ENCODE measurements around the gene CCSER1. TPM values are rescaled to one million over a fixed set of nuclear protein-coding genes. Genes with fewer than 3 reads are reported as not detected.

The CCSER1 gene
- 0.22 TPM for polyA plus RNA-seq (2013, experiment 1 of 2)
- polyA plus RNA-seq (2013, experiment 2 of 2): 0.15 TPM

GRCh38 chr4:90127223-90127705, at the start of gene CCSER1:
CCSER1 (plus strand) TSS chr4:90127394.
- H3K27ac ChIP-seq (ENCODE audit: low read depth, low read length, severe bottlenecking): no peak within 1 kb of the TSS
- no peaks in the 10 kb centered on the region for H3K4me1 ChIP-seq (ENCODE audit: control insufficient read depth, insufficient read depth, low read length, poor library complexity, severe bottlenecking)
- no peaks in the 10 kb centered on the region for H3K36me3 ChIP-seq (ENCODE audit: control insufficient read depth, insufficient read depth, low read length)
- WGBS, 2 experiments (ENCODE audit: insufficient coverage in 2 of 2): 0 to 2% methylated on average over 10 to 32 of the region's 35 CpGs
- H3K4me3 ChIP-seq (ENCODE audit: extremely low read depth, insufficient read depth, low read length, poor library complexity, severe bottlenecking): peak within 1 kb of the TSS; percentile 47
- no peaks in the 10 kb centered on the region for H3K9me3 ChIP-seq (ENCODE audit: control insufficient read depth, low read length)

- Histone ChIP-seq H3K36me3 (ENCODE audit: control insufficient read depth, insufficient read depth, low read length) (no peaks in the 10 kb centered on the region), H3K4me1 (ENCODE audit: control insufficient read depth, insufficient read depth, low read length, poor library complexity, severe bottlenecking) (no peaks in the 10 kb centered on the region), H3K4me3 (ENCODE audit: extremely low read depth, insufficient read depth, low read length, poor library complexity, severe bottlenecking) (no peak overlapping the region), H3K27ac (ENCODE audit: low read depth, low read length, severe bottlenecking) (no peak overlapping the region), H3K9me3 (ENCODE audit: control insufficient read depth, low read length) (no peaks in the 10 kb centered on the region)
Observed at GRCh38 chr4:90078440-90078839, 48.8 kb upstream of the CCSER1 start.

GRCh38 chr4:90080116-90080515, 47.1 kb upstream of the CCSER1 start:
- H3K4me3 ChIP-seq (ENCODE audit: extremely low read depth, insufficient read depth, low read length, poor library complexity, severe bottlenecking): no peak overlapping the region
- no peaks in the 10 kb centered on the region for H3K36me3 ChIP-seq (ENCODE audit: control insufficient read depth, insufficient read depth, low read length)
- WGBS, 2 experiments (ENCODE audit: insufficient coverage in 2 of 2): no CpG with 5 or more reads among the region's 2 CpGs
- no peak overlapping the region for H3K27ac ChIP-seq (ENCODE audit: low read depth, low read length, severe bottlenecking)
- H3K9me3 ChIP-seq (ENCODE audit: control insufficient read depth, low read length): no peaks in the 10 kb centered on the region
- no peaks in the 10 kb centered on the region for H3K4me1 ChIP-seq (ENCODE audit: control insufficient read depth, insufficient read depth, low read length, poor library complexity, severe bottlenecking)

- 88 to 90% methylated on average over 7 to 8 of the region's 8 CpGs for WGBS, 2 experiments (ENCODE audit: insufficient coverage in 2 of 2)
- Histone ChIP-seq H3K4me1 (ENCODE audit: control insufficient read depth, insufficient read depth, low read length, poor library complexity, severe bottlenecking) (no peaks in the 10 kb centered on the region), H3K27ac (ENCODE audit: low read depth, low read length, severe bottlenecking) (no peak overlapping the region), H3K36me3 (ENCODE audit: control insufficient read depth, insufficient read depth, low read length) (no peaks in the 10 kb centered on the region), H3K4me3 (ENCODE audit: extremely low read depth, insufficient read depth, low read length, poor library complexity, severe bottlenecking) (no peak overlapping the region), H3K9me3 (ENCODE audit: control insufficient read depth, low read length) (no peaks in the 10 kb centered on the region)
Observed at GRCh38 chr4:90081432-90082144, 45.6 kb upstream of the CCSER1 start.

GRCh38 chr4:90082449-90082848, 44.7 kb upstream of the CCSER1 start:
- Histone ChIP-seq H3K36me3 (ENCODE audit: control insufficient read depth, insufficient read depth, low read length) (no peaks in the 10 kb centered on the region), H3K27ac (ENCODE audit: low read depth, low read length, severe bottlenecking) (no peak overlapping the region)

GRCh38 chr4:90084277-90084966, 42.8 kb upstream of the CCSER1 start:
- Histone ChIP-seq H3K36me3 (ENCODE audit: control insufficient read depth, insufficient read depth, low read length) (no peaks in the 10 kb centered on the region), H3K4me3 (ENCODE audit: extremely low read depth, insufficient read depth, low read length, poor library complexity, severe bottlenecking) (no peak overlapping the region), H3K27ac (ENCODE audit: low read depth, low read length, severe bottlenecking) (no peak overlapping the region), H3K9me3 (ENCODE audit: control insufficient read depth, low read length) (no peaks in the 10 kb centered on the region), H3K4me1 (ENCODE audit: control insufficient read depth, insufficient read depth, low read length, poor library complexity, severe bottlenecking) (no peaks in the 10 kb centered on the region)
- 81 to 100% methylated on average over 2 to 3 of the region's 3 CpGs for WGBS, 2 experiments (ENCODE audit: insufficient coverage in 2 of 2)

More at GRCh38 chr4:90082449-90082848, 44.7 kb upstream of the CCSER1 start:
- Histone ChIP-seq H3K4me1 (ENCODE audit: control insufficient read depth, insufficient read depth, low read length, poor library complexity, severe bottlenecking) (no peaks in the 10 kb centered on the region), H3K4me3 (ENCODE audit: extremely low read depth, insufficient read depth, low read length, poor library complexity, severe bottlenecking) (no peak overlapping the region), H3K9me3 (ENCODE audit: control insufficient read depth, low read length) (no peaks in the 10 kb centered on the region)

- WGBS, 2 experiments (ENCODE audit: insufficient coverage in 2 of 2): 84 to 85% methylated on average over 3 to 5 of the region's 5 CpGs
- H3K27ac ChIP-seq (ENCODE audit: low read depth, low read length, severe bottlenecking): no peak overlapping the region
- H3K4me3 ChIP-seq (ENCODE audit: extremely low read depth, insufficient read depth, low read length, poor library complexity, severe bottlenecking): no peak overlapping the region
- no peaks in the 10 kb centered on the region for H3K36me3 ChIP-seq (ENCODE audit: control insufficient read depth, insufficient read depth, low read length)
- no peaks in the 10 kb centered on the region for H3K9me3 ChIP-seq (ENCODE audit: control insufficient read depth, low read length)
- H3K4me1 ChIP-seq (ENCODE audit: control insufficient read depth, insufficient read depth, low read length, poor library complexity, severe bottlenecking): no peaks in the 10 kb centered on the region
Observed at GRCh38 chr4:90084967-90085295, 42.3 kb upstream of the CCSER1 start.

GRCh38 chr4:90093526-90093925, 33.7 kb upstream of the CCSER1 start:
- WGBS, 2 experiments (ENCODE audit: insufficient coverage in 2 of 2): no CpG with 5 or more reads among the region's 2 CpGs
- no peak overlapping the region for H3K27ac ChIP-seq (ENCODE audit: low read depth, low read length, severe bottlenecking)

GRCh38 chr4:90095000-90095399, 32.2 kb upstream of the CCSER1 start:
- WGBS, 2 experiments (ENCODE audit: insufficient coverage in 2 of 2): 88 to 100% methylated on average over 1 of the region's 1 CpG
- Histone ChIP-seq H3K36me3 (ENCODE audit: control insufficient read depth, insufficient read depth, low read length) (no peaks in the 10 kb centered on the region), H3K4me1 (ENCODE audit: control insufficient read depth, insufficient read depth, low read length, poor library complexity, severe bottlenecking) (no peaks in the 10 kb centered on the region), H3K27ac (ENCODE audit: low read depth, low read length, severe bottlenecking) (no peak overlapping the region), H3K4me3 (ENCODE audit: extremely low read depth, insufficient read depth, low read length, poor library complexity, severe bottlenecking) (no peak overlapping the region), H3K9me3 (ENCODE audit: control insufficient read depth, low read length) (no peaks in the 10 kb centered on the region)

More at GRCh38 chr4:90093526-90093925, 33.7 kb upstream of the CCSER1 start:
- H3K4me3 ChIP-seq (ENCODE audit: extremely low read depth, insufficient read depth, low read length, poor library complexity, severe bottlenecking): no peak overlapping the region
- H3K9me3 ChIP-seq (ENCODE audit: control insufficient read depth, low read length): no peaks in the 10 kb centered on the region
- H3K36me3 ChIP-seq (ENCODE audit: control insufficient read depth, insufficient read depth, low read length): no peaks in the 10 kb centered on the region
- no peaks in the 10 kb centered on the region for H3K4me1 ChIP-seq (ENCODE audit: control insufficient read depth, insufficient read depth, low read length, poor library complexity, severe bottlenecking)

- H3K9me3 ChIP-seq (ENCODE audit: control insufficient read depth, low read length): no peaks in the 10 kb centered on the region
- H3K4me3 ChIP-seq (ENCODE audit: extremely low read depth, insufficient read depth, low read length, poor library complexity, severe bottlenecking): no peak overlapping the region
- H3K36me3 ChIP-seq (ENCODE audit: control insufficient read depth, insufficient read depth, low read length): no peaks in the 10 kb centered on the region
- H3K27ac ChIP-seq (ENCODE audit: low read depth, low read length, severe bottlenecking): no peak overlapping the region
- H3K4me1 ChIP-seq (ENCODE audit: control insufficient read depth, insufficient read depth, low read length, poor library complexity, severe bottlenecking): no peaks in the 10 kb centered on the region
- 70 to 100% methylated on average over 1 to 2 of the region's 3 CpGs for WGBS, 2 experiments (ENCODE audit: insufficient coverage in 2 of 2)
Observed at GRCh38 chr4:90099812-90100211, 27.4 kb upstream of the CCSER1 start.

GRCh38 chr4:90103991-90104390, 23.2 kb upstream of the CCSER1 start:
- 89 to 96% methylated on average over 2 to 3 of the region's 3 CpGs for WGBS, 2 experiments (ENCODE audit: insufficient coverage in 2 of 2)

More at GRCh38 chr4:90103991-90104390, 23.2 kb upstream of the CCSER1 start:
- Histone ChIP-seq H3K36me3 (ENCODE audit: control insufficient read depth, insufficient read depth, low read length) (no peaks in the 10 kb centered on the region), H3K9me3 (ENCODE audit: control insufficient read depth, low read length) (no peaks in the 10 kb centered on the region), H3K27ac (ENCODE audit: low read depth, low read length, severe bottlenecking) (no peak overlapping the region), H3K4me1 (ENCODE audit: control insufficient read depth, insufficient read depth, low read length, poor library complexity, severe bottlenecking) (no peaks in the 10 kb centered on the region), H3K4me3 (ENCODE audit: extremely low read depth, insufficient read depth, low read length, poor library complexity, severe bottlenecking) (no peak overlapping the region)

Measured in mesodermal cell (in vitro differentiated cells).